ENCODE measurements around the gene ABI3BP.

Gene ABI3BP

GRCh38 chr3:100912976-100913545 lies 80.2 kb downstream of the ABI3BP start:
- H3K4me2 ChIP-seq (ENCODE audit: low read depth, low read length, poor library complexity, severe bottlenecking) = no peak overlapping the region

GRCh38 chr3:100912571-100912970 lies 80.7 kb downstream of the ABI3BP start:
- Histone ChIP-seq H3K9ac (ENCODE audit: low read length) (no peak overlapping the region), H2AFZ (ENCODE audit: low read depth, low read length, severe bottlenecking) (no peak overlapping the region), H3K27ac (ENCODE audit: low read depth, low read length) (no peak overlapping the region), H4K20me1 (ENCODE audit: low read depth, low read length) (no peaks in the 10 kb centered on the region), H3K9me3 (ENCODE audit: insufficient read depth, low read length) (no peaks in the 10 kb centered on the region), H3K4me2 (ENCODE audit: low read depth, low read length, poor library complexity, severe bottlenecking) (no peak overlapping the region), H3K9me2 (replicated peaks; ENCODE audit: insufficient read depth, low read length) (no peaks in the 10 kb centered on the region), H3F3A (ENCODE audit: insufficient read depth) (no peaks in the 10 kb centered on the region), H3K36me3 (ENCODE audit: low read length) (no peaks in the 10 kb centered on the region), H3K27me3 (ENCODE audit: low read length) (no peaks in the 10 kb centered on the region), H3K4me3 (ENCODE audit: insufficient read depth, low read length, poor library complexity, severe bottlenecking) (no peak overlapping the region), H3K79me2 (ENCODE audit: insufficient read depth, low read length) (no peaks in the 10 kb centered on the region)
- TF ChIP-seq EZH2phosphoT487 (conservative IDR thresholded peaks at IDR 0.05; ENCODE audit: low read length) = no peak
- TF ChIP-seq CTCF (IDR thresholded peaks at IDR 0.05; ENCODE audit: insufficient read depth, low read length, poor library complexity, severe bottlenecking) = no peak

More at GRCh38 chr3:100912976-100913545, 80.2 kb downstream of the ABI3BP start:
- TF ChIP-seq CTCF (IDR thresholded peaks at IDR 0.05; ENCODE audit: insufficient read depth, low read length, poor library complexity, severe bottlenecking) (no peak), EZH2phosphoT487 (conservative IDR thresholded peaks at IDR 0.05; ENCODE audit: low read length) (no peak)
- H3K4me3 ChIP-seq (ENCODE audit: insufficient read depth, low read length, poor library complexity, severe bottlenecking) = no peak overlapping the region
- H2AFZ ChIP-seq (ENCODE audit: low read depth, low read length, severe bottlenecking) = no peak overlapping the region
- H3K27ac ChIP-seq (ENCODE audit: low read depth, low read length) = no peak overlapping the region
- no peak overlapping the region for H3K9ac ChIP-seq (ENCODE audit: low read length)
- no peaks in the 10 kb centered on the region for H3K9me3 ChIP-seq (ENCODE audit: insufficient read depth, low read length)
- no peaks in the 10 kb centered on the region for H3K79me2 ChIP-seq (ENCODE audit: insufficient read depth, low read length)
- H3K9me2 ChIP-seq (replicated peaks; ENCODE audit: insufficient read depth, low read length) = no peaks in the 10 kb centered on the region
- no peaks in the 10 kb centered on the region for H3F3A ChIP-seq (ENCODE audit: insufficient read depth)
- H3K36me3 ChIP-seq (ENCODE audit: low read length) = no peaks in the 10 kb centered on the region
- no peaks in the 10 kb centered on the region for H3K27me3 ChIP-seq (ENCODE audit: low read length)
- H4K20me1 ChIP-seq (ENCODE audit: low read depth, low read length) = no peaks in the 10 kb centered on the region

GRCh38 chr3:100911956-100912355 lies 81.3 kb downstream of the ABI3BP start:
- Histone ChIP-seq H2AFZ (ENCODE audit: low read depth, low read length, severe bottlenecking) (no peak overlapping the region), H3K9me2 (replicated peaks; ENCODE audit: insufficient read depth, low read length) (no peaks in the 10 kb centered on the region), H3K36me3 (ENCODE audit: low read length) (no peaks in the 10 kb centered on the region), H3K79me2 (ENCODE audit: insufficient read depth, low read length) (no peaks in the 10 kb centered on the region), H4K20me1 (ENCODE audit: low read depth, low read length) (no peaks in the 10 kb centered on the region), H3K27ac (ENCODE audit: low read depth, low read length) (no peak overlapping the region), H3F3A (ENCODE audit: insufficient read depth) (no peaks in the 10 kb centered on the region), H3K4me3 (ENCODE audit: insufficient read depth, low read length, poor library complexity, severe bottlenecking) (no peak overlapping the region), H3K9me3 (ENCODE audit: insufficient read depth, low read length) (no peaks in the 10 kb centered on the region), H3K4me2 (ENCODE audit: low read depth, low read length, poor library complexity, severe bottlenecking) (no peak overlapping the region), H3K9ac (ENCODE audit: low read length) (no peak overlapping the region), H3K27me3 (ENCODE audit: low read length) (no peaks in the 10 kb centered on the region)
- TF ChIP-seq EZH2phosphoT487 (conservative IDR thresholded peaks at IDR 0.05; ENCODE audit: low read length) (no peak), CTCF (IDR thresholded peaks at IDR 0.05; ENCODE audit: insufficient read depth, low read length, poor library complexity, severe bottlenecking) (no peak)

Data from SU-DHL-6 (cell line).